Type B pancreatic cell (in vitro differentiated cells): ENCODE measurements around the gene CALB2. TPM values are rescaled to one million over a fixed set of nuclear protein-coding genes. Genes with fewer than 3 reads are reported as not detected.

ENCODE experiments used
- DNase-seq: peaks from one replicate; pipeline ENCODE4 v3.0.0; 2021; ENCODE audit warnings: mixed read lengths; ENCODE audit not compliant: unreplicated experiment; ENCODE audit errors: extremely low spot score
- H3K27ac Mint-ChIP-seq: 2 replicates; pipeline ENCODE4 v1.8.0; 2021; ENCODE audit warnings: mild to moderate bottlenecking, mixed read lengths
- H3K27me3 Mint-ChIP-seq: 2 replicates; pipeline ENCODE4 v1.8.0; 2021; ENCODE audit warnings: mixed read lengths
- H3K36me3 Mint-ChIP-seq: 2 replicates; pipeline ENCODE4 v1.8.0; 2021; ENCODE audit warnings: mixed read lengths
- H3K4me1 Mint-ChIP-seq: one replicate; pipeline ENCODE4 v1.8.0; 2021; ENCODE audit warnings: mixed read lengths; ENCODE audit not compliant: unreplicated experiment
- H3K4me3 Mint-ChIP-seq: 2 replicates; pipeline ENCODE4 v1.8.0; 2021; ENCODE audit warnings: mild to moderate bottlenecking, mixed read lengths
- H3K9me3 Mint-ChIP-seq: 2 replicates; pipeline ENCODE4 v1.8.0; 2021; ENCODE audit warnings: mixed read lengths
- total RNA-seq: library from RNA; stranded (reverse); gene quantifications from 2 replicates; pipeline ENCODE4 v1.2.1, GENCODE V29; 2021; ENCODE audit warnings: low replicate concordance
- TF ChIP-seq, protein P1 (sequence below): fragments of 200-600 bp; sonication (generic); conservative IDR thresholded peaks from 2 replicates; pipeline ENCODE4 v1.5.0; 2021; ENCODE audit warnings: antibody characterized with exemption, mild to moderate bottlenecking

The CALB2 gene
- total RNA-seq, 1 donor from 2014 or later: 23.6 TPM

DNA sequence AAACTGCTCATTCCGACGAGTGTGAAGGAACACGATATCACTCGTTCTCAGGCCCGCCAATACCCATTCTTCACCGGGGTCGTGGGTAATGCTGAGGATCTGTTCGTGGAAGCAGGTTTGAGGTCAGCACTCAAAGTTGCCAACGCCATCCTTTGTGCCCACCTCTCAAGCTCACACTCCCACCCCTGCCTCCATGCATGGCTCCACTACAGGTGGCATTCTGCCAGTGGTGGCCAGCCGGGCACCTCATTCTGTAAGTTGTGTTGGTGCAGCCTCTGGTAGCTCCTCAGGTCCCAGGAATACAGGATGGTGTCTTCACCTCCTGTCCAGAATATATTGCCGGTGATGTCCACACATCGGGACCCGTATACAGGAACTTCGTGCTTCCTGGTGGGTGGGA, 72.7 kb downstream of the CALB2 start:
- Mint-ChIP-seq H3K27me3 (peaks cover 36% of the 10 kb centered on the region), H3K36me3 (no peaks in the 10 kb centered on the region)
- TF ChIP-seq, protein P1, sequence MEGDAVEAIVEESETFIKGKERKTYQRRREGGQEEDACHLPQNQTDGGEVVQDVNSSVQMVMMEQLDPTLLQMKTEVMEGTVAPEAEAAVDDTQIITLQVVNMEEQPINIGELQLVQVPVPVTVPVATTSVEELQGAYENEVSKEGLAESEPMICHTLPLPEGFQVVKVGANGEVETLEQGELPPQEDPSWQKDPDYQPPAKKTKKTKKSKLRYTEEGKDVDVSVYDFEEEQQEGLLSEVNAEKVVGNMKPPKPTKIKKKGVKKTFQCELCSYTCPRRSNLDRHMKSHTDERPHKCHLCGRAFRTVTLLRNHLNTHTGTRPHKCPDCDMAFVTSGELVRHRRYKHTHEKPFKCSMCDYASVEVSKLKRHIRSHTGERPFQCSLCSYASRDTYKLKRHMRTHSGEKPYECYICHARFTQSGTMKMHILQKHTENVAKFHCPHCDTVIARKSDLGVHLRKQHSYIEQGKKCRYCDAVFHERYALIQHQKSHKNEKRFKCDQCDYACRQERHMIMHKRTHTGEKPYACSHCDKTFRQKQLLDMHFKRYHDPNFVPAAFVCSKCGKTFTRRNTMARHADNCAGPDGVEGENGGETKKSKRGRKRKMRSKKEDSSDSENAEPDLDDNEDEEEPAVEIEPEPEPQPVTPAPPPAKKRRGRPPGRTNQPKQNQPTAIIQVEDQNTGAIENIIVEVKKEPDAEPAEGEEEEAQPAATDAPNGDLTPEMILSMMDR: no peak

GRCh38 chr16:71431991-71432390, 73.5 kb downstream of the CALB2 start:
- no peak for DNase-seq
- Mint-ChIP-seq H3K36me3 (no peaks in the 10 kb centered on the region), H3K4me3 (no peak overlapping the region), H3K4me1 (no peaks in the 10 kb centered on the region), H3K27me3 (peaks cover 36% of the 10 kb centered on the region), H3K9me3 (no peaks in the 10 kb centered on the region), H3K27ac (no peak overlapping the region)
- TF ChIP-seq, protein P1: no peak

More for the DNA sequence above, 72.7 kb downstream of the CALB2 start:
- no peak for DNase-seq
- no peaks in the 10 kb centered on the region for H3K9me3 Mint-ChIP-seq
- no peak overlapping the region for H3K27ac Mint-ChIP-seq
- peaks cover 6% of the 10 kb centered on the region for H3K4me1 Mint-ChIP-seq
- no peak overlapping the region for H3K4me3 Mint-ChIP-seq

DNA sequence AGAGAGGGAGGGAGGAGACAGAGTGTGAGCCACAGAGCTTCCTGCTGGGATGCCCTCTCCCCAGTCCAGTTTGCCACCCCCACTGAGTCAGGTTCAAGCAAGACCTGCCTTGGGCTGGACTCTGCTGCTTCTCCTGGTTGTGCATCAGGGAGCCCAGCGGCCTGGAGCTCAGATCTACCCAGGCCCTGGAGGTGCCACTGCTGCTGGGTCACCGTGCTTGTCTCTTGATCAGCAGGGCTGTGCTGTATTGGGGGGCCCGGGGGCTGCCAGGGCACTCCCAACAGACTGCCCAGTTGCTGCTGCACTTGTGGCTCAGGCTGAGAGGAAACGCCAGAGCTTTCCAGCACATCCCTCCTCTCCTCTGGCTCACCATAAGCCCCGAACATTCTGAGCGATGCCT, 74.4 kb downstream of the CALB2 start:
- Mint-ChIP-seq H3K27ac (no peak overlapping the region), H3K27me3 (peaks cover 41% of the 10 kb centered on the region)

DNA sequence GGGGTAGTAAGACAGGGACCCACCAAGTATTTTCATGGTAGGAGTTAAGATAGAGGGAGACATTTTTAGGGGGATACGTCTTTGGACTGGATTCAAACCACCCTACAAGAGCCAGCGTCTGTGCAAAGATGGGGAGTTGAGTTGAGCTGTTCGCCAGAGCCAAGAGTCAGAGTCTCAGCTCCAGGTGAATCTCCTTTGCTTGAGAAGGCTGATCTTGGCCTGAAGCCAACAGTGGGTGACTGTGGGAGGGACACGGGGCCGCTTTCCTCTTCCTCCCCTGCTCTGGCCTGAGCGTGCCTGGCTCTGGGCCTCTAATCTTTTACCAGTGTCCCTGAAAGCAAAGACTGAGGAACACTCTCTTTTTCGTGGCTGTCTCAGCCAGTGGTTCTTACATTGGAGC, 78.0 kb downstream of the CALB2 start:
- no peak overlapping the region for H3K4me3 Mint-ChIP-seq
- no peaks in the 10 kb centered on the region for H3K36me3 Mint-ChIP-seq
- no peaks in the 10 kb centered on the region for H3K9me3 Mint-ChIP-seq
- no peak for DNase-seq
- no peak overlapping the region for H3K27ac Mint-ChIP-seq
- no peaks in the 10 kb centered on the region for H3K4me1 Mint-ChIP-seq
- TF ChIP-seq, protein P1: no peak
- H3K27me3 Mint-ChIP-seq: peaks cover 39% of the 10 kb centered on the region

More for the DNA sequence above, 74.4 kb downstream of the CALB2 start:
- DNase-seq: no peak
- no peaks in the 10 kb centered on the region for H3K9me3 Mint-ChIP-seq
- TF ChIP-seq, protein P1: no peak
- H3K4me1 Mint-ChIP-seq: no peaks in the 10 kb centered on the region
- no peak overlapping the region for H3K4me3 Mint-ChIP-seq
- H3K36me3 Mint-ChIP-seq: no peaks in the 10 kb centered on the region

DNA sequence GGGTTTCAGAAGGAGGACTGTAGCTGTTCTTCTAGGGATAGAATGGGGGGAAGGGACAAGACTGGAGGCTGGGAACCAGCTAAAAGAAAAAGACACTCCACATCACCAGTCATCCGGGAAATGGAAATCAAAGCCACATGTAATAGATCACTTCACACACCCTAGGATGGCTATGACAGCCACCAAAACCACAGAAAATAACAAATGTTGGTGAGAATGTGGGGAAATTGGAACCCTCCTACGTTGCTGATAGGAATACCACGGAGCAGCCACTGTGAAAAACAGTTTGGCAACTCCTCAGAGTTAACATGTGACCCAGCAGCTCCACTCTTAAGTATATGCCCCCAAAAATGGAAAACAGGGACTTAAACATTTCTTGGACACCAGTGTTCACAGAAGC, 81.0 kb downstream of the CALB2 start:
- no peak overlapping the region for H3K4me3 Mint-ChIP-seq
- H3K36me3 Mint-ChIP-seq: peaks cover 6% of the 10 kb centered on the region
- TF ChIP-seq, protein P1: no peak
- H3K27ac Mint-ChIP-seq: no peak overlapping the region
- peaks cover 6% of the 10 kb centered on the region for H3K9me3 Mint-ChIP-seq
- H3K27me3 Mint-ChIP-seq: peaks cover 32% of the 10 kb centered on the region
- DNase-seq: no peak
- no peaks in the 10 kb centered on the region for H3K4me1 Mint-ChIP-seq

Other genes with a start within 250 kb of the CALB2 start
- gene HYDIN, start 128.0 kb upstream of the CALB2 start, total RNA-seq: 5.6 and 19.7 TPM in 2 replicates
- 30.2 and 31.3 TPM in 2 replicates for gene CMTR2, start 69.3 kb upstream of the CALB2 start, total RNA-seq
- gene TLE7, start 83.3 kb downstream of the CALB2 start, total RNA-seq: not detected in 2 replicates
- 9.8 and 11.1 TPM in 2 replicates for gene ZNF23, start 103.5 kb downstream of the CALB2 start, total RNA-seq
- gene ZNF19, start 130.6 kb downstream of the CALB2 start, total RNA-seq: 6.0 and 7.6 TPM in 2 replicates
- gene CHST4, start 167.7 kb downstream of the CALB2 start, total RNA-seq: 0.33 TPM in 1 of 2 replicates, not detected in the other
- gene TAT, start 218.4 kb downstream of the CALB2 start, total RNA-seq: 0.14 TPM in 1 of 2 replicates, not detected in the other